HepG2 (cell line): ENCODE measurements around the gene SMYD4. TPM values are rescaled to one million over a fixed set of nuclear protein-coding genes. Genes with fewer than 3 reads are reported as not detected.
"Not testable (repeated sequence)": the region's sequence is repeated elsewhere in the genome, so short reads cannot be mapped to it uniquely, and the experiment has no call there.

Experiments
- ATAC-seq: fragments of 200-7000 bp; cut with Tn5 transposase; 3 replicates; pipeline ENCODE4 v1.9.1; 2020; ENCODE audit warnings: mild to moderate bottlenecking, moderate library complexity
- BruUV-seq: library from RNA; stranded (reverse); fragments of 400-500 nt; replicated peaks from 2 replicates; lab custom pipeline; 2021; lab: Mats Ljungman, UMichigan
- CTCF ChIA-PET: fragments of 300-600 bp; formaldehyde crosslinking; extraction: SDS; loops from one replicate; lab custom pipeline; 2021; ENCODE audit warnings: low total read pairs, inconsistent platforms, low intra/inter-chr PET ratio; lab: Yijun Ruan, JAX
- POLR2A ChIA-PET: fragments of 350-600 bp; sonication (Branson Sonifier 250); formaldehyde crosslinking; loops from one replicate; lab custom pipeline; 2020; ENCODE audit warnings: antibody characterized with exemption, inconsistent platforms; lab: Yijun Ruan, JAX
- DNase-seq: peaks from one replicate; pipeline ENCODE4 v3.0.0-alpha.2; 2015; ENCODE audit warnings: low spot score
- FAIRE-seq: peaks from 3 replicates; lab custom pipeline; 2011; peaks lifted over from hg19 to GRCh38; lab: Jason Lieb, UNC
- H2AFZ ChIP-seq: one replicate; pipeline ENCODE4 v1.6.1; 2011; ENCODE audit warnings: low read length, inconsistent platforms
- H3K27ac ChIP-seq: fragments of 300-600 bp; 3 replicates; pipeline ENCODE4 v1.8.0; 2011; ENCODE audit warnings: mixed run types, mild to moderate bottlenecking, mixed read lengths, low read length, inconsistent platforms; ENCODE audit not compliant: insufficient read depth; ENCODE audit errors: extremely low read length
- H3K27me3 ChIP-seq, 2 experiments: fragments of 200-600 bp in 1 of 2; 2 replicates in 1 of 2; 3 replicates in 1 of 2; pipeline versions ENCODE4 v1.6.0 to v1.8.0; 2011; ENCODE audit warnings: low read length in 2 of 2, mild to moderate bottlenecking in 2 of 2, moderate library complexity in 2 of 2, inconsistent platforms in 1 of 2; ENCODE audit not compliant: insufficient read depth in 2 of 2, control insufficient read depth in 1 of 2
- H3K36me3 ChIP-seq, 2 experiments: fragments of 200-600 bp in 1 of 2; replicated peaks in 1 of 2; 2 replicates in 1 of 2; 3 replicates in 1 of 2; pipeline versions ENCODE4 v1.5.1 to v1.8.0; 2011; ENCODE audit warnings: low read length in 2 of 2, inconsistent platforms in 1 of 2; ENCODE audit not compliant: insufficient read depth in 2 of 2, control insufficient read depth in 1 of 2
- H3K4me1 ChIP-seq: 2 replicates; pipeline ENCODE4 v1.5.1; 2012; ENCODE audit warnings: low read length, inconsistent platforms; ENCODE audit not compliant: insufficient read depth
- H3K4me2 ChIP-seq: 2 replicates; pipeline ENCODE4 v1.6.0; 2011; ENCODE audit warnings: low read depth, low read length, inconsistent platforms
- H3K4me3 ChIP-seq, 3 experiments: fragments of 200-600 bp in 1 of 3; sonication (generic), shearing (Covaris generic) in 1 of 3; replicated peaks in 1 of 3; 2 replicates each; pipeline ENCODE4 v1.5.1; 2011 to 2016; ENCODE audit warnings: low read length in 3 of 3, inconsistent platforms in 2 of 3, low read depth in 2 of 3, mild to moderate bottlenecking in 2 of 3, control low read depth in 1 of 3, mixed read lengths in 1 of 3; ENCODE audit not compliant: insufficient read depth in 1 of 3
- H3K79me2 ChIP-seq: one replicate; pipeline ENCODE4 v1.6.1; 2011; ENCODE audit warnings: low read length, inconsistent platforms; ENCODE audit not compliant: insufficient read depth
- H3K9ac ChIP-seq: 2 replicates; pipeline ENCODE4 v1.6.0; 2011; ENCODE audit warnings: mild to moderate bottlenecking, low read depth, low read length, inconsistent platforms; ENCODE audit not compliant: insufficient read depth
- H3K9me3 ChIP-seq: 2 replicates; pipeline ENCODE4 v1.5.1; 2012; ENCODE audit warnings: mild to moderate bottlenecking, low read length
- H4K20me1 ChIP-seq: 2 replicates; pipeline ENCODE4 v1.6.0; 2011; ENCODE audit warnings: inconsistent platforms, mild to moderate bottlenecking, low read length, moderate library complexity; ENCODE audit not compliant: insufficient read depth
- POLR2A ChIP-seq, 2 experiments: IDR thresholded peaks; 2 replicates each; pipeline ENCODE4 v1.6.1; 2011; ENCODE audit warnings: low read depth in 2 of 2, low read length in 2 of 2, mild to moderate bottlenecking in 1 of 2, moderate library complexity in 1 of 2; ENCODE audit not compliant: insufficient read depth in 1 of 2
- SALL2 ChIP-seq: sonication (generic); formaldehyde crosslinking; IDR thresholded peaks from 2 replicates; pipeline ENCODE4 v1.8.1; 2023; ENCODE audit warnings: mild to moderate bottlenecking, missing genetic modification reagents, inconsistent platforms
- SIN3A ChIP-seq: IDR thresholded peaks from 2 replicates; pipeline ENCODE4 v1.6.1; 2011; ENCODE audit warnings: low read depth, mild to moderate bottlenecking, control low read depth, low read length, borderline replicate concordance
- ZNF121 ChIP-seq: sonication (generic); formaldehyde crosslinking; IDR thresholded peaks from 2 replicates; pipeline ENCODE4 v1.5.0; 2020; ENCODE audit warnings: mild to moderate bottlenecking, missing genetic modification reagents
- ZNF143 ChIP-seq: sonication (generic); formaldehyde crosslinking; IDR thresholded peaks from 2 replicates; pipeline ENCODE4 v1.4.0; 2020; ENCODE audit warnings: missing genetic modification reagents
- ZNF230 ChIP-seq: sonication (generic); formaldehyde crosslinking; IDR thresholded peaks from 2 replicates; pipeline ENCODE4 v1.4.0; 2020; ENCODE audit warnings: mild to moderate bottlenecking, missing genetic modification reagents
- ZNF460 ChIP-seq: sonication (generic); formaldehyde crosslinking; IDR thresholded peaks from 2 replicates; pipeline ENCODE4 v1.5.1; 2020; ENCODE audit warnings: missing genetic modification reagents, mild to moderate bottlenecking, borderline replicate concordance
- ZNF543 ChIP-seq: sonication (generic); formaldehyde crosslinking; IDR thresholded peaks from 2 replicates; pipeline ENCODE4 v1.4.0; 2020; ENCODE audit warnings: mild to moderate bottlenecking, missing genetic modification reagents
- ZNF670 ChIP-seq: sonication (generic); formaldehyde crosslinking; IDR thresholded peaks from 2 replicates; pipeline ENCODE4 v1.8.0; 2022; ENCODE audit warnings: mild to moderate bottlenecking, missing genetic modification reagents, borderline replicate concordance
- ZNF687 ChIP-seq: sonication (generic); formaldehyde crosslinking; IDR thresholded peaks from 2 replicates; pipeline ENCODE4 v1.5.1; 2020; ENCODE audit warnings: mild to moderate bottlenecking, missing genetic modification reagents, moderate library complexity
- WGBS: methylation state at CpG from one replicate; pipeline ENCODE4 v1.1.6; 2017; ENCODE audit warnings: low lambda C conversion rate; 5-methylcytosine and 5-hydroxymethylcytosine counted together
- in situ Hi-C: cut with HindIII; loops from 2 replicates; pipeline ENCODE4 v1.10.0; 2017; ENCODE audit warnings: low pct_unique_long_range_greater_than_20kb; ENCODE audit not compliant: extremely low pct_ligation_motif_present
- intact Hi-C: fragments of 100-400 bp; cut with micrococcal nuclease; formaldehyde crosslinking; loops from one replicate; pipeline ENCODE4 v1.10.0; 2022; ENCODE audit not compliant: unreplicated experiment
- polyA plus RNA-seq, 8 experiments: library from polyadenylated mRNA; depleted of rRNA in 3 of 8; stranded (reverse) in 7 of 8; unstranded in 1 of 8; fragments of >200 nt; fragmentation: Illumina TruSeq in 4 of 8; extraction: Trizol in 4 of 8; gene quantifications; 2 replicates each; pipeline versions ENCODE4 v1.2.1 to v1.2.3, GENCODE V29; 2011 to 2016; ENCODE audit warnings: low read depth in 4 of 8, missing spikeins in 1 of 8, mixed read lengths in 1 of 8; ENCODE audit not compliant: insufficient read depth in 1 of 8
- total RNA-seq, 5 experiments: library from RNA; depleted of rRNA; stranded (reverse); fragments of >200 nt; fragmentation: Illumina TruSeq; extraction: Trizol; gene quantifications; 2 replicates each; pipeline ENCODE4 v1.2.3, GENCODE V29; 2016; ENCODE audit warnings: low read depth in 1 of 5
- TF ChIP-seq, protein P1 (sequence below): sonication (generic); formaldehyde crosslinking; IDR thresholded peaks from 2 replicates; pipeline ENCODE4 v1.4.0; 2020; ENCODE audit warnings: missing genetic modification reagents

The SMYD4 gene
- total and polyA plus RNA-seq, 2 of the 13 experiments (the other 11 are each of a cell fraction or from before 2014, with no cell fraction given) = 7.4 to 11.3 TPM

DNA sequence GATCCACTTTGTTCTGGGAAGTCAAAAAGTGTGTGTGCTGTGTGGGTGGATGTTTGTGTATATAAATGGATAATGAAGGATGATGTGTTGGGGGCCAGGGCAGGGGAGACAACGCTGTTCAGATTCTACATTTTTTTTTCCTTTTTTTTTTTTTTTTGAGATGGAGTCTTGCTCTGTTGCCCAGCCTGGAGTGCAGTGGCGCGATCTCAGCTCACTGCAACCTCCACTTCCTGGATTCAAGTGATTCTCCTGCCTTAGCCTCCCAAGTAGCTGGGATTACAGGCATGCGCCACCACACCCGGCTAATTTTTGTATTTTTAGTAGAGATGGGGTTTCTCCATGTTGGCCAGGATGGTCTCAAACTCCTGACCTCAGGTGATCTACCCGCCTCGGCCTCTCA, 65.0 kb downstream of the SMYD4 start:
- H3K79me2 ChIP-seq = peaks cover 32% of the 10 kb centered on the region
- intact Hi-C loops, ATAC-seq, H3K9ac ChIP-seq, CTCF ChIA-PET, DNase-seq, H3K27me3 ChIP-seq, H3K9me3 ChIP-seq, FAIRE-seq, H2AFZ ChIP-seq, H4K20me1 ChIP-seq, BruUV-seq: not testable (repeated sequence)
- H3K4me1 ChIP-seq = peaks cover 69% of the 10 kb centered on the region
- H3K4me3 ChIP-seq = peak overlapping the region in 1 of 3 experiments; percentile 88; a peak in 1 of 6 replicates
- H3K4me2 ChIP-seq = peak overlapping the region; percentile 79
- H3K36me3 ChIP-seq = peaks cover 6 to 12% of the 10 kb centered on the region in 2 experiments; a peak in 4 of 5 replicates
- 99% methylated on average over 7 of the region's 7 CpGs for WGBS
- peak overlapping the region; percentile 99 for H3K27ac ChIP-seq
- TF ChIP-seq, protein P1, sequence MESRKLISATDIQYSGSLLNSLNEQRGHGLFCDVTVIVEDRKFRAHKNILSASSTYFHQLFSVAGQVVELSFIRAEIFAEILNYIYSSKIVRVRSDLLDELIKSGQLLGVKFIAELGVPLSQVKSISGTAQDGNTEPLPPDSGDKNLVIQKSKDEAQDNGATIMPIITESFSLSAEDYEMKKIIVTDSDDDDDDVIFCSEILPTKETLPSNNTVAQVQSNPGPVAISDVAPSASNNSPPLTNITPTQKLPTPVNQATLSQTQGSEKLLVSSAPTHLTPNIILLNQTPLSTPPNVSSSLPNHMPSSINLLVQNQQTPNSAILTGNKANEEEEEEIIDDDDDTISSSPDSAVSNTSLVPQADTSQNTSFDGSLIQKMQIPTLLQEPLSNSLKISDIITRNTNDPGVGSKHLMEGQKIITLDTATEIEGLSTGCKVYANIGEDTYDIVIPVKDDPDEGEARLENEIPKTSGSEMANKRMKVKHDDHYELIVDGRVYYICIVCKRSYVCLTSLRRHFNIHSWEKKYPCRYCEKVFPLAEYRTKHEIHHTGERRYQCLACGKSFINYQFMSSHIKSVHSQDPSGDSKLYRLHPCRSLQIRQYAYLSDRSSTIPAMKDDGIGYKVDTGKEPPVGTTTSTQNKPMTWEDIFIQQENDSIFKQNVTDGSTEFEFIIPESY (CRISPR knock-in tag) = peak; percentile 34; the same call in 1 of the 2 replicates
- TF ChIP-seq ZNF543 (CRISPR knock-in tag) = 0 out of 2 replicates have a peak, but pooled peaks have one; percentile 4
- peak; percentile 81 for TF ChIP-seq ZNF121 (CRISPR knock-in tag)
- TF ChIP-seq ZNF460 = peak; percentile 32; the same call in 1 of the 2 replicates
- POLR2A ChIA-PET = interaction anchor here (1.2 to 13.7 kb wide), 10 partner anchors 12 to 65 kb away, joined by 7 to 480 read pairs (median 80); partner anchors contain the start of genes RPA1, SERPINF2, SMYD4 and WDR81
- in situ Hi-C loops = loop anchor here (5.0 kb wide), 1 partner anchor 47 kb away; no protein-coding TSS in a partner anchor

DNA sequence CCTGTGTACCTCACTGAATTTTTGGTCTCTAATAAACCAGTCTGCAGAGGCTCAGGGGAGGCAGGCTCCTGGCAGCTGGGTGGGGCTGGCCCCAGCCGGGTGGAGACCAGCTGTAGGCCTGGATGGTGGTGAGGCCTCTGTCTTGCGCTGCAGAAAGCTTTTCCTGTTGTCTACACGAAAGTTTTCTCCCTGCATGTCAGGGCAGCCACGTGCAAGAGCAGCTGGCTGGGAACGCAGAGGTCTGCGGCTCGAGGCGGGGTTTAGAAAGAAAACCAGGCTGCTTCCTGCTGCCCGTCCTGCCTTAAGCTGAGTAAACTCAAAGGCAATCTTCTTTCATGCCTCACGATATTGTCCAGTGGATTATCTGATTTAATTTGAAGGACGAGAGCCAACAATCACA, 65.4 kb downstream of the SMYD4 start:
- H4K20me1 ChIP-seq = no peaks in the 10 kb centered on the region
- H3K9ac ChIP-seq = peak overlapping the region; percentile 93
- no peak for DNase-seq
- no peak for ATAC-seq
- intact Hi-C loops (no loop called here), in situ Hi-C loops (no loop called here)
- ChIA-PET POLR2A (interaction anchor here (1.4 to 13.7 kb wide), 12 partner anchors 11 to 115 kb away, joined by 3 to 480 read pairs (median 50); partner anchors contain the start of genes RILP, RPA1, SERPINF2 and SMYD4), CTCF (no interaction called here)
- no peak for FAIRE-seq
- peaks cover 6 to 8% of the 10 kb centered on the region in 2 experiments; a peak in 4 of 5 replicates for H3K36me3 ChIP-seq
- 52% methylated on average over 9 of the region's 11 CpGs for WGBS
- H3K27me3 ChIP-seq = no peaks in the 10 kb centered on the region
- peaks cover 32% of the 10 kb centered on the region for H3K79me2 ChIP-seq
- peak overlapping the region; percentile 79 for H3K4me2 ChIP-seq
- no peak overlapping the region for H2AFZ ChIP-seq
- H3K4me3 ChIP-seq = peak overlapping the region; percentile 33 to 94 (median 88); a peak in 5 of 6 replicates
- peak overlapping the region; percentile 99 for H3K27ac ChIP-seq
- H3K9me3 ChIP-seq = no peaks in the 10 kb centered on the region
- peaks cover 64% of the 10 kb centered on the region for H3K4me1 ChIP-seq
- BruUV-seq = no TSS peak
- TF ChIP-seq POLR2A (IDR thresholded peaks at IDR 0.05; ENCODE audit: insufficient read depth in 1 of 2, low read depth in 2 of 2, low read length in 2 of 2) (0 out of 4 replicates have a peak, but pooled peaks of 1 of the 2 experiments have one; percentile 18), SIN3A (0 out of 2 replicates have a peak, but pooled peaks have one; percentile 39), SALL2 (CRISPR knock-in tag) (no peak), ZNF143 (CRISPR knock-in tag) (0 out of 2 replicates have a peak, but pooled peaks have one; percentile 20), ZNF670 (CRISPR knock-in tag) (peak; percentile 38; the same call in 1 of the 2 replicates), ZNF230 (CRISPR knock-in tag) (0 out of 2 replicates have a peak, but pooled peaks have one; percentile 44), ZNF687 (peak; percentile 85)
